Activated CD8-positive, alpha-beta memory T cell treated with anti-CD3 and anti-CD28 coated beads for 36 hours (primary cell): Measurements from ENCODE around the gene GRID1. TPM values are rescaled to one million over a fixed set of nuclear protein-coding genes. Genes with fewer than 3 reads are reported as not detected.
"Not testable (repeated sequence)": the region's sequence is repeated elsewhere in the genome, so short reads cannot be mapped to it uniquely, and the experiment has no call there.

ENCODE experiments used
- CTCF ChIA-PET: fragments of 350-600 bp; sonication (Branson Sonifier 250); formaldehyde crosslinking; loops from one replicate; lab custom pipeline; 2021; ENCODE audit warnings: antibody characterized with exemption; lab: Charles Lee
- POLR2A ChIA-PET: fragments of 350-600 bp; sonication (Branson Sonifier 250); formaldehyde crosslinking; loops from one replicate; lab custom pipeline; 2021; ENCODE audit warnings: antibody characterized with exemption; lab: Charles Lee
- total RNA-seq, 2 experiments: library from RNA; stranded (reverse); gene quantifications; one replicate each; pipeline ENCODE4 v1.2.3, GENCODE V29; 2021

GRID1 gene
- total RNA-seq, 2 experiments from 2014 or later: not detected

DNA sequence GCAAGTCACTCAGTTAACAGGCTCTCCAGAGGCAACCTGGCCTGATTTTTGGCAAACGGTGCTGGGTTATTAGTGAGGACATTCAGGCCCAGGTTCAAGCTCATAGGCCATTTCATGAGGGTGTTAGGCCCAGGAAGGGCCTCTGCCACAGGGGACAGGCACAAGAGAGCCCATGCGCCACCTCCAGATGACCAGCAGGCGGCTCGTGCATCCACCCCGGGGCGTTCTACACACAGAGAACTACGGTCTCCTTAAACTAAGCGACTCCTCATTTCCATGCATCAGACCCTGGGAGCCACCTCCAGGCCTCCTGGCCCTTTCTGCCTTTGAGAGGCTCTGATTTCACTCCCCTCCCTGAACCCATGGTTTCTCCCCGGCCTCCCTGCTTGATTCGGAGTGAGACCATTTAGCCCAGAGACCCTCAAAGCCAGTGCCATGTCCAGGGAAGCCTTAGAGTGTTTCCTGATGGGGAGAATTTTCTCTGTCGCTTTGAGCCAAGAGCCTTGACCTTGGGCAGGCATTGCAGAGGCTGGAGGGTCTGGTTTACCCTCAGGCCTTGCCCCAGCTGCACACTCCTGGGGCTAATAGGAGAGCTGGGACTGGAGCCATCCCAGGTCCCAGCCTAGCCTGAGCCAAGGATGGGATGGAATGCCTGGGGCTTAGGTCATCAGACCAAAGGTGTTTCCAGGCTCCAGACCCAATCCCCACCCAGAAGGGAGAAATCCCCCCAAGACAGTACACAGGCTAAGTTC is 188.0 kb downstream of the GRID1 start:
- POLR2A ChIA-PET: no interaction called here
- CTCF ChIA-PET: no interaction called here

- CTCF ChIA-PET: no interaction called here
- POLR2A ChIA-PET: no interaction called here
Measured at GRCh38 chr10:86177537-86178155, 188.9 kb downstream of the GRID1 start.

DNA sequence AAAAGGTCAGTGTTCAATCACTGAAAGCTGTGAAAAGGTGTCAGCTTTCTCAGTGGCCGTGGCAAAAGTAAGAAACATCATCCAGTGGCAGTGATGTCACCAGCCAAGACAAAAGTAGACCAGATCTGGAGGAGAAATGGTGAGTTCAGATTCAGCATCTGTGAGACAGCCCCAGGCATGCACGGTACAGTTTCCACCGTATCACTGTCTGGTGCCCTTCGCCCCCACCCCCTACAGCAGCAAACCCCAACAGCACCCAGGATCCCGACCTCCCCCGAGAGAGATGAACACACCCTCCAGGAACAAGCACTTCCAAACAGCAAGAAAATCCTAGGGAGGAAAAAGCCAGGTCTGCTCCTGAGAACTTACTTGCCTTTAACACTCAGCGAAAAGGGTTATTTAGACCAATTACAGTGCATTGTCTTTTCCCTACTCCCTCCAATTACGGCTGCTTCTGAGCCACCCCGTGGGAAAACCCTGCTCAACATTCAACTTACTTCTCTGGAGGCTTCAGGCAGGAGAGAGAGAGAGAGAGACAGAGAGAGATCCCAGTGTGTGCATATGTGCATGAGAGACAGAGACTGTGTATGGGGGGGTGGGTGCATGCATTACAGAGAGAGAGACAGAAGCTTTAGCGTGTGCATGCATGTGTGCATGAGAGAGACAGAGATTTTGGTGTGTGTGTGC is 189.6 kb downstream of the GRID1 start:
- CTCF ChIA-PET: no interaction called here
- POLR2A ChIA-PET: no interaction called here

- CTCF ChIA-PET, POLR2A ChIA-PET: not testable (repeated sequence)
Measured at GRCh38 chr10:86175476-86175875, 191.1 kb downstream of the GRID1 start.

- CTCF ChIA-PET: no interaction called here
- POLR2A ChIA-PET: no interaction called here
Measured at GRCh38 chr10:86172301-86172700, 194.3 kb downstream of the GRID1 start.

DNA sequence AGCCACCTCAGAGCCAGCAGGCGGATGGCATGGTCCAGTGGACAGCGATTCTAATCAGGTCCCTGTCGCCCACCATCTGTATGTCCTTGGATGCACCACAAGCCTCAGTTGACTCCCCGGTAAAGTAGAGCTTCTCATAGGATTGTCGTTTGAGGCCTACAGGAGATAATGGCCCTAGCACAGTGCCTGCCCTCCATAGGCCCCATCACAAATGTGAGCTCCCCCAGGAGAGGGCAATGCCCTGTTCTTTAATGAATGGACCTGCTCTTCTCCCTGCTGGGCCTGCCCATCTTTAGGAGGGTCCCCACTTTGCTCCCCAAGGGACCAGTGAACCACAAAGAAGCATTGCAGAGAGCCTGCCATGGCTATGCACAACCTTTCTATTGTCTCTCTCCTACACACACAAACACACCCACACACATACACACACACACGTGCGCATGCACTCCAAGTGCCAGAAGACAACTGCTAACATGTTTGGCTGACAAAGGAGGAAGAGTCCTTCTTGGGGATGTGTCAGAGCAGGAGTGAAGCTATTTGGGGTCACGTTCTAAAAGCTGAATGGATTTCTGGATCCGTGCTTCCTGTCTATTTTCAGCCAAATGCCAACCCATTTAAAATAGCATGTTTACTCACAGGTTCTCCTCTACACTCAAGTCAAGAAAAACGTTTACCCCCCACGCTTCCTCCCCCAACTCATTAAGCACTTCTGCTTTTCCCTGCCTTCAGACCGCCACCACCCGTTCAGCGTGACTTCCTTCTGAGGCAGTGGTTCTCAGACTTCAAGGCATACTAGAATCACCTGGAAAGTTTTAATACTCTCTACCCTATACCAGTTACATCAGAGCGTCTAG is 196.1 kb downstream of the GRID1 start:
- POLR2A ChIA-PET: no interaction called here
- CTCF ChIA-PET: no interaction called here

DNA sequence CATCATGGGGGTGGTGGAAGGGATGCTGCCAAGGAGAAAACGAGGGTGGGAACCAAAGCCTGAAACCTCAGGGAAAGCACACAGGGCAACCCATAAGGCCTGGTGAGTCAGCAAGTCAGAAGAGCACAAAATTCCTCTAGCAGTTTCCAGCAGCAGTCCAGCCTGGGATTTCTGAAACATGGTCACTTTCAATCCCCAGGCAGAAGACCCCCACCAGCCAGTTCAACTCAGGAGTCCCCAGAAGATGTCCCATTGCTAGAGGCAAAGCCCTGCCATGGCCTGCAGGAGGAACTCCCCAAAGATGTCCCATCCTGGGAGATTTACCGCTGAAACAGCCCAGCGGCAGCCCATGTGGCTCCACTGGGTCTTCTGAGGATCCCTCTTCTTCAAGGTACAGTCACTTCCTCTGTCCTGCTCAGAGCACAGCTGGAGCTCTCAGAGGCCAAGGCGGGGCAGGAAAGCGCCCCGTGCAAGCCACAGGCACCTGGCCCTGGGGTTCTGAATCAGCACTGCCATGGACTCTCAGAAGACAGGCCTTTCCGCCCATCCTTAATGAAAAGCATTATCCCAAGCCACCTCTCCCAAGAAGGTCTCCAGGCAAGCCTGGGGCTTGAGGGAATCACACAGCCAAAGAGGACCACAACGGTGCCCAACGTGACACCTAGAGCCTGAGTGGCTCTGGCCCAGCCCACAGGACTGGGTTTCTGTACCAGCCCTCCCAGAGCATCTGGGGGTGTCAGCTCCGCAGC is 196.9 kb downstream of the GRID1 start:
- POLR2A ChIA-PET: no interaction called here
- CTCF ChIA-PET: no interaction called here

DNA sequence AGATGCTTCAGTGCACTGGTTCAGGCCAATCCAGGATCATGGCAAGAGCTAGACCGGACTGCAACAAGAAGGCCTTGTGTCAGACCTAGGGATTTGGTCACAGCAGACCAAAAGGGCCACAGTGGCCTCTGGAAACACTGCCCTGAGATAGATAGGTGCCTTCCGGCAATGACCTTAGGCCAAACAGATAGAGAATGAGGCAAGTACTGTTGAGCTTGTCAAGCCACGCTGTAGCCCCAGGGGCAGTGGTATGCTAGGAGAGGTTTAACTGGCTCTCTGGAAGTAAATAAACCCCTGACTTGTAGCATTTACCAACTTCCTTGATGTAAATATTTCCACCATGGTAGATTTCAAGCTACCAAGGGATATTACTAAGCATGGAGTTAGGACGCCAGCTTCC is 197.5 kb downstream of the GRID1 start:
- ChIA-PET POLR2A (no interaction called here), CTCF (no interaction called here)

- ChIA-PET POLR2A (no interaction called here), CTCF (no interaction called here)
Measured at GRCh38 chr10:86168256-86168655, 198.3 kb downstream of the GRID1 start.

GRCh38 chr10:86167762-86168128 is 198.8 kb downstream of the GRID1 start:
- ChIA-PET CTCF (no interaction called here), POLR2A (no interaction called here)

DNA sequence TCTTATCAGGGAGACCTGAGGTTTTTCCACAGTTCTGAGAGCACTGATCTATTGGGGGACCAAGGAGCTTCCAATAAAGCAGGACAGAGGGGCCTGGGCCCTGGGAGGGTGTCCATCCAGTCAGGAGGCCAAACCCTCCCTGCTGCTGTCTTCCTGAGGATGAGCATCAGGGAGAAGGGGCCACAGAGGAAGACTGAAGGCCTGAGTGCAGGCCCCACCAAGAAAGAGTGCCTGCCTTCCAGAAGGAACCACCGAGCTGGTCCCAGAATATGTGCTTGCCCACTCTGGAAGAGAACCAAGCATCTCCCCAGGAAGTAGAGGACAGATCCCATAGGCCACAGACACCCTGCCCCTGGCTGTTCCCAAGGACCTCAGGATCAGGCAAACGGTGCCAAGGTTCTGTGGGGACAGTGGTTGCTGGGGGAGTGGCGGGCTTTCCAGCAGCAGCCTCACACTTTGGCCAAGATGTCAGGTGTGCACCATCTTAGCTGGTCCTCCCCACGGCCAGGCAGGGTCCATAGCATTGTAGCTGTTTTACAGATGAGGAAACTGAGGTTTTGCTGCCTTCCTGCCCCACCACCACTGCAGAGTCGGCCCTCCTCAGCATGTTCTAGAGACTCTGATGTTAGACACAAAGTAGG is 199.4 kb downstream of the GRID1 start:
- ChIA-PET CTCF (no interaction called here), POLR2A (no interaction called here)

DNA sequence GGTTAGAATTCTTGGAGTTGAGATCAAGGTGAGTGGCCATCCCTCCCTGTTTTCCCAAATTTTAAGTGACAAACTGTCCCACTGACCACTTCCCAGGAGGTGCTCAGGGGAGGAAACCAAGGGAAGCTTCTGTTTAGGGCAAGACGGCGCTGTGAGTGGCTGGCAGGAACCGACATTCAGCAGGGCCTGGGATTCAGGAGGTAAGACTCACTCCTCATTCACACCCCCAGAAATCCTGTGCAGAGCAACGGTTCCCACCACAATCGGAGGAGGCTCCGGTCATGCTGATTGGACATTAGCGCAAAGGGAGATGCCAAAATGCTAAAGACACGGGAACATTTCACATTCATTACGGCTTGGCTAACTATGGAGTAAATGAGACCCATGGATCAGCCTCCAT is 200.9 kb downstream of the GRID1 start:
- CTCF ChIA-PET: no interaction called here
- POLR2A ChIA-PET: no interaction called here

GRCh38 chr10:86164960-86165630 is 201.5 kb downstream of the GRID1 start:
- POLR2A ChIA-PET: no interaction called here
- CTCF ChIA-PET: no interaction called here

DNA sequence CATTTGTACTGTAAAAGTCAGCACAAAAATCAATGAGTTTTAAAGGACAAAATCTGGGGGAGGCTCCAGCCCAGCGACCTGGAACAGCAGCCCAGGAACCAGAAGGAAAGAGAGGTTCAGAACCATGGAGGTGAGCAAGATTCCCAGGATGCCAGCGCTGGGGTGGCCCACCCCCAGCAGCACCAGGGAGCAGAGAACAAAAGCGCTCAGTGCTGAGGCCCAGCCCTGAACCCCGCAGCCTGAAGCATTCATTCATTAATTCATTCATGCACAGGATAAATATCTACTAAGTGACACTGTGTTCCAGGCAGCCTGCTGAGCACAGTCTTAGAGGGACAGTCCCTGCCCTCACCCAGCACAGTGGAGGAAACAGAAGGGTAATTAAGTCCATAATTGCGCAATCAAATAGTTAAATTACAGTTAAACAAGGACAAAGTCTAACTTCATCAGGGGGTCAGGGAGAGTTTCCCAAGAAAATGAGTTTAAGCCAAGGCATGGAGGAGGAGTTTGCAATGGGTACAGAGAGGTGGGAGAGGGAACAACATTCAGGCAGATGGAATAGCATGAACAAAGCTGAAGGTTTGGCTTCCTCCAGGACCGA is 202.3 kb downstream of the GRID1 start:
- ChIA-PET CTCF (no interaction called here), POLR2A (no interaction called here)

DNA sequence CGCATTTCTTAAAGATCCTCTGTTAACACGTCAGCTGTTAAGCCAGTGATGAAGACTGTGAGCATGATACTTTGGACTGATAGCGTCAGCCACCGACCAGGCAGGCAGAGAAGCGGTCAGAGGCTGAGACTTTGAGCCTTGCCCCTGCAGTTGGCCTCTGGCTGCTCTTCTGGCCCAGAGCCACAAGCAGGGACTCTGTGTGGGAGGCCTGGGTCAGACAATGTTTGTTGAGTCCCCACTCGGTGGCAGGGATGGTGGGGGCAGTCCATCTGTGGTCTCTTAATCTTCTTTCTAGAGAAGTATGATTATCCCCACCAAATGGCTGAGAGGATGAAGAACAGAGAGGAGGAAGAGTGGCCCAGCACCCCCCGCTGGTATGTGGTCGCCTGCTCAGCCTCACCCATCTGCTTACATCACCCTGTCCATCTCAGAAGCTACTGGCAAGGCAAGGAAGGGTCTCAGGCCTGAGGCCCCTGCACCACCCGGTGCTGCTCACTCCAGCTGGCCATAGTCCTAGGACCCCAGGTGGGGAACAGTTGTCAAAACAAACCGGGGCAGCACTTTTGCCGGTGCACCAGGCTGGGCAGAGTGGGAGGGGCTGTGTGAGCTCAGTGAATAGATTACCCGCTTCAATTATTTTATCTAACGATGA is 202.9 kb downstream of the GRID1 start:
- CTCF ChIA-PET: no interaction called here
- POLR2A ChIA-PET: no interaction called here

- POLR2A ChIA-PET: no interaction called here
- CTCF ChIA-PET: no interaction called here
Measured at GRCh38 chr10:86162696-86163400, 203.7 kb downstream of the GRID1 start.

- ChIA-PET CTCF (no interaction called here), POLR2A (no interaction called here)
Measured at GRCh38 chr10:86162036-86162435, 204.6 kb downstream of the GRID1 start.
